Anterior cingulate cortex (tissue), 58 donors: ENCODE measurements around the gene KIF1A.

ENCODE experiments used
- DNase-seq, 58 donors: peaks; one replicate each; lab custom pipeline; 2025; lab: John Stamatoyannopoulos, UW

Gene KIF1A

DNA sequence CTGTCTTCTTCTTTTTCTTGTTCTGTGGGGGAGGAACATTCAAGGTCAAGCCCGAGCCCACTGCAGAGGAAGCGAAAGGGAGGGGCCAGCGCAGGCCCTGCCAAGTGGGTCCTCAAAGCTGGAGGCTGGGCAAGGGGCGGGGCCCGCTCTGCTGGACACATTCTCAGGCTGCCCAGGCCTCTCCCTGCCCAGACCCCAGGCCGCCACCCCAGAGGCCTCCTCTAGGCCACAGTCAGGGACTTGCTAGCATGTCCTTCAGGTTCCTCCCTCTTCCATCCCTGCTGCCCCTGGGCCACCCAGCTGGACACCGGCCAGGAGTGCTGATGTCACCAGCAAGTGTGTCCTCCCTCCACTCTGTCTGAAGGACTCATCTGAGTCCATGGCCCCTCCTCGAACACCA lies 44.1 kb downstream of the KIF1A start:
- peak in 7 of 58 donors; percentile 19 to 57 (median 30) for DNase-seq

GRCh38 chr2:240774856-240775255 lies 45.2 kb downstream of the KIF1A start:
- no peak for DNase-seq

DNA sequence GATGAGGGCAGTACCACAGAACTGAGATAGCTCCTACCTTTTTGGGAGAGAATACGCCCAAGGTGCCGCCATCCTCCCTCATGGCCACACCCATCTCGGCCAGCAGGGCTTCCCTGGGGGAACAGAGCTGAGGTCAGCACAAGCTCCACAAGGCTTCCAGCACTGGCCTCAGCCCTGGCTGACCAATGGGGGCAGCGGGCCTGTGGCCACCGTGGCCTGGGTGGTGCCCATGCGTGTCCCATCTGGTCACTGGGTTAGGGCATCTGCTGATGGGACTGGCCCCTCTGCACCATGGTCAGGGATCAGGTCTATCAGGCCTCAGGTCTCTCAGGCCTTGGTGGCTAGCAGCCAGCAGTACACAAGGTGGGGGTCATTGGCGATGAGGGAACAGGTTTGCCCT lies 50.9 kb downstream of the KIF1A start:
- no peak for DNase-seq

DNA sequence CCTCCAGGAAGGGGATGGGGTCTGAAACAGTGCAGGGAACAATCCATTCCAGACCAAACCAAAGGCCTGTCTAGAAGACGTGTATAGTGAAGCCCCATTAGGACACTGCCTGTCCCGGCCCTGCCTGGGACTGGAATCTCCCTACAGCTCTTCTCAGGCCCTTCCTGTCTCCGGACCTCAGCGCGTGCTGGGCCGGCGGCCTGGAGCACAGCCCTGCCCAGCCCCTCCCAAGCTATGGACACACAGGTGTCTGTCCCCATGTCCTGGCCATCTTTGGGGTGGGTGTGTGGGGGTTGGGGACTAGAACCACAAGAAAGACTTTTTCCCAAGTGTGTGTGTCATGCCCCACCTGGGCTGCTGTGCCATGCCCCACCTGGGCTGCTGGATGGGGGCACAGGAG lies 51.8 kb downstream of the KIF1A start:
- no peak for DNase-seq

DNA sequence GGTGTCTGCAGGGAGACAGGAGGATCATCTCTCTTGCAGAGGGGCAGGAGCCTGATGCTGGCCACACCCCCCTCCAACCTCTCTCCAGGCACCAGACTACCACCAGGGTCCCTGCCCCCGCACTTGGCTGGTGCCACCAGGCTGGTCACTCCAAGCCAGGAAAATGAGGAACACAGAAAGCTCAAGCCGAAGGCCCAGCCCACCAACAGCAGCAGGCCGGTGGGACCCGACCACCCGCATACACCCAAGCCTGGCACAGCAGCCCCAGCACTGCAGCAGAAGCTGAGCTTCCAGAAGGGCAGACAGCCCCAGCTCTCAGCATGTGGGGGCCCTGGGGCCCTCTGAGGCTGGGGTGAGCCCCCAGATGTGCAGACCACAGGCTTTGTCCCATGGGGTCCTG lies 52.7 kb downstream of the KIF1A start:
- DNase-seq = no peak

- DNase-seq = peak in 1 of 58 donors; percentile 17
Observed at GRCh38 chr2:240766072-240766471, 53.9 kb downstream of the KIF1A start.

GRCh38 chr2:240765007-240765406 lies 55.0 kb downstream of the KIF1A start:
- DNase-seq = peak in 45 of 58 donors; percentile 12 to 85 (median 42)

- DNase-seq = no peak
Observed at GRCh38 chr2:240764605-240765004, 55.4 kb downstream of the KIF1A start.

- DNase-seq = no peak
Observed at GRCh38 chr2:240762971-240763370, 57.0 kb downstream of the KIF1A start.

- DNase-seq = no peak
Observed at GRCh38 chr2:240762249-240762648, 57.8 kb downstream of the KIF1A start.

GRCh38 chr2:240760576-240761246 lies 59.3 kb downstream of the KIF1A start:
- DNase-seq = no peak

DNA sequence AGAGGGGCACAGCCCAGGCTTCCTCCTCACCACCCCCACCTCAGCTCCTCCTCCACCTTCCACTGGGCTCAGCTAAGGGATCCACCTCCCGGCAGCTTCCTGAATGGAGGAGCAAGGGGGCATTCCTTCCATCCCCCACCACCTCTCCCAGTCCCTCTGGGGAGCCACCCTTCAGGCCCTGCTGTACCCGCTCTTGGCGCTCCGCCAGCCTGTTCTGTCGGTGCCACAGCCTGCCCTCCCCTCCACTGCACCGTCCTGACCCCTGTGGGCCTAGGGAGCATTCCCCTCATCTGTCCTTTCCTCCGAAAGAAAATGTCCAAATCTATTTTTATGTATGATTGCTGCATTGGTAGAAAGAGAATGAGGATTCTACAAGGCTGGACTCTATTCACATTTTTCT lies 59.9 kb downstream of the KIF1A start:
- DNase-seq = peak in 1 of 58 donors; percentile 48

- no peak for DNase-seq
Observed at GRCh38 chr2:240759459-240759858, 60.6 kb downstream of the KIF1A start.

GRCh38 chr2:240757086-240757614 lies 62.9 kb downstream of the KIF1A start:
- no peak for DNase-seq

GRCh38 chr2:240752209-240752608 lies 67.8 kb downstream of the KIF1A start:
- DNase-seq = no peak

- DNase-seq = no peak
Observed at GRCh38 chr2:240750409-240750808, 69.6 kb downstream of the KIF1A start.

- DNase-seq = no peak
Observed at GRCh38 chr2:240749516-240749915, 70.5 kb downstream of the KIF1A start.

GRCh38 chr2:240747256-240747655 lies 72.8 kb downstream of the KIF1A start:
- no peak for DNase-seq

- no peak for DNase-seq
Observed at GRCh38 chr2:240746671-240747070, 73.3 kb downstream of the KIF1A start.

- DNase-seq = no peak
Observed at GRCh38 chr2:240745962-240746361, 74.1 kb downstream of the KIF1A start.

- no peak for DNase-seq
Observed at GRCh38 chr2:240745456-240745855, 74.6 kb downstream of the KIF1A start.

DNA sequence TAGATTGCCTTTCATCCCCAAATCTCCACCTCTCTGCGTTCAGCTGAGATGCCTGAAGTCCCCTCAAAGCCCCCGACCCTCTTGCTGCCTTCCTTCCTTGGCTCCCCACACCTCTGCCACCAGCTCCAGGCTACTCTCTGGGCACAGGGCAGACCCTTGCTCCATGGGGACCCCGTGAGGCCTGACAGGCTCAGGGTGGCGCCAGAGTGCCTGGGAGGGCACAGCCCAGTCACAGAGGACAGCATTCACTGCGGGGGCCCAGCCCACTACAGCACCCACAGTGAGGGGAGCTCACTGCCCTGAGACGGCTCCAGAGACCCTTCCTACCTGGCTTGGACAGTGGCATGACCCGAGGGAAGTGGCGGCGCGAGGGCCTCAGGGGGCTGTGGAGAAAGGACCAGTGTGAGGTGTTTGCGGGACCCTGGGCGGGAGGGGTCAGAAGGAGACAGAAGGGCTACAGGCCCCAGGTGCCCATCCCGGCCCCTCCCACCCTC lies 77.4 kb downstream of the KIF1A start:
- DNase-seq = no peak
